Skeletal muscle tissue (tissue), 5 donors: ENCODE data around the gene CIAO2A. TPM values are rescaled to one million over a fixed set of nuclear protein-coding genes. Genes with fewer than 3 reads are reported as not detected.

ENCODE experiments used
- H3K27ac ChIP-seq: one replicate; pipeline ENCODE4 v1.7.0; 2013; ENCODE audit warnings: mild to moderate bottlenecking, low read depth, low read length, inconsistent platforms
- H3K27me3 ChIP-seq, 3 donors: one replicate each; pipeline ENCODE4 v1.7.0; 2013; ENCODE audit warnings: low read length in 3 of 3; ENCODE audit not compliant: control insufficient read depth in 3 of 3, insufficient read depth in 3 of 3
- H3K36me3 ChIP-seq, 3 donors: one replicate each; pipeline ENCODE4 v1.7.0; 2013; ENCODE audit warnings: low read length in 3 of 3; ENCODE audit not compliant: control insufficient read depth in 3 of 3, insufficient read depth in 3 of 3
- H3K4me1 ChIP-seq, 3 donors: one replicate each; pipeline ENCODE4 v1.7.0; 2013; ENCODE audit warnings: low read length in 3 of 3, mild to moderate bottlenecking in 3 of 3; ENCODE audit not compliant: control insufficient read depth in 3 of 3, insufficient read depth in 3 of 3
- H3K4me3 ChIP-seq, 3 donors: one replicate each; pipeline ENCODE4 v1.7.0; 2013; ENCODE audit warnings: low read length in 3 of 3
- H3K9ac ChIP-seq, 3 donors: one replicate each; pipeline ENCODE4 v1.7.0; 2013; ENCODE audit warnings: low read length in 3 of 3, mild to moderate bottlenecking in 3 of 3, moderate library complexity in 2 of 3, low read depth in 1 of 3
- H3K9me3 ChIP-seq, 3 donors: one replicate each; pipeline ENCODE4 v1.7.0; 2013; ENCODE audit warnings: low read length in 3 of 3; ENCODE audit not compliant: control insufficient read depth in 3 of 3
- small RNA-seq: library from RNA; depleted of rRNA; stranded (forward); fragments of <200 nt; gene quantifications from one replicate; pipeline ENCODE3, GENCODE V24; 2014
- total RNA-seq: library from RNA; depleted of rRNA; stranded (reverse); fragments of >200 nt; gene quantifications from one replicate; pipeline ENCODE4 v1.2.3, GENCODE V29; 2014
- donor health status: Osteomylitis.

Gene CIAO2A
- total RNA-seq, 1 donor from 2014 or later = 54.8 TPM

GRCh38 chr15:64030123-64030522 lies 63.5 kb downstream of the CIAO2A start:
- Histone ChIP-seq H3K9me3 (no peaks in the 10 kb centered on the region), H3K27ac (no peak overlapping the region), H3K36me3 (peaks cover 0 to 8% (median 5%) of the 10 kb centered on the region in 3 donors), H3K4me1 (peaks cover 7 to 28% (median 27%) of the 10 kb centered on the region in 3 donors), H3K9ac (no peak overlapping the region), H3K4me3 (no peak overlapping the region), H3K27me3 (no peaks in the 10 kb centered on the region)

GRCh38 chr15:64029633-64030032 lies 64.0 kb downstream of the CIAO2A start:
- Histone ChIP-seq H3K4me3 (no peak overlapping the region), H3K9me3 (no peaks in the 10 kb centered on the region), H3K4me1 (peaks cover 12 to 33% (median 31%) of the 10 kb centered on the region in 3 donors), H3K36me3 (peaks cover 0 to 8% (median 5%) of the 10 kb centered on the region in 3 donors), H3K9ac (no peak overlapping the region), H3K27me3 (no peaks in the 10 kb centered on the region), H3K27ac (no peak overlapping the region)

- Histone ChIP-seq H3K4me3 (no peak overlapping the region), H3K27ac (no peak overlapping the region)
Observed at GRCh38 chr15:64029110-64029509, 64.5 kb downstream of the CIAO2A start.

GRCh38 chr15:64026591-64026990 lies 67.0 kb downstream of the CIAO2A start:
- H3K27ac ChIP-seq = no peak overlapping the region
- peaks cover 40 to 61% (median 54%) of the 10 kb centered on the region in 3 donors for H3K4me1 ChIP-seq
- H3K27me3 ChIP-seq = no peaks in the 10 kb centered on the region
- H3K4me3 ChIP-seq = no peak overlapping the region
- no peak overlapping the region for H3K9ac ChIP-seq
- peaks cover 0 to 4% (median 0%) of the 10 kb centered on the region in 3 donors for H3K36me3 ChIP-seq
- no peaks in the 10 kb centered on the region for H3K9me3 ChIP-seq

More at GRCh38 chr15:64029110-64029509, 64.5 kb downstream of the CIAO2A start:
- no peaks in the 10 kb centered on the region for H3K9me3 ChIP-seq
- H3K9ac ChIP-seq = no peak overlapping the region
- no peaks in the 10 kb centered on the region for H3K27me3 ChIP-seq
- H3K4me1 ChIP-seq = peaks cover 17 to 38% (median 37%) of the 10 kb centered on the region in 3 donors
- peaks cover 0 to 7% (median 2%) of the 10 kb centered on the region in 3 donors for H3K36me3 ChIP-seq

GRCh38 chr15:64024172-64025050 lies 69.2 kb downstream of the CIAO2A start:
- no peak overlapping the region for H3K9ac ChIP-seq
- H3K27me3 ChIP-seq = no peaks in the 10 kb centered on the region
- H3K4me1 ChIP-seq = peaks cover 53 to 76% (median 72%) of the 10 kb centered on the region in 3 donors
- H3K36me3 ChIP-seq = peaks cover 3 to 7% (median 6%) of the 10 kb centered on the region in 3 donors
- H3K9me3 ChIP-seq = peaks cover 0 to 3% (median 0%) of the 10 kb centered on the region in 3 donors
- H3K4me3 ChIP-seq = no peak overlapping the region
- no peak overlapping the region for H3K27ac ChIP-seq

GRCh38 chr15:64023220-64023619 lies 70.4 kb downstream of the CIAO2A start:
- Histone ChIP-seq H3K27ac (peak overlapping the region; percentile 52), H3K9me3 (peaks cover 0 to 3% (median 0%) of the 10 kb centered on the region in 3 donors), H3K4me1 (peaks cover 65 to 84% (median 83%) of the 10 kb centered on the region in 3 donors), H3K27me3 (no peaks in the 10 kb centered on the region), H3K9ac (no peak overlapping the region), H3K4me3 (no peak overlapping the region), H3K36me3 (peaks cover 3 to 7% (median 6%) of the 10 kb centered on the region in 3 donors)

GRCh38 chr15:64022571-64022970 lies 71.1 kb downstream of the CIAO2A start:
- Histone ChIP-seq H3K9me3 (peaks cover 0 to 3% (median 0%) of the 10 kb centered on the region in 3 donors), H3K4me3 (no peak overlapping the region), H3K27ac (peak overlapping the region; percentile 89), H3K27me3 (no peaks in the 10 kb centered on the region), H3K4me1 (peaks cover 71 to 91% (median 89%) of the 10 kb centered on the region in 3 donors), H3K36me3 (peaks cover 3 to 7% (median 6%) of the 10 kb centered on the region in 3 donors), H3K9ac (no peak overlapping the region)

Small RNA genes within 50 kb of the gene (small RNA-seq; reads per million reads assigned to genes)
- not detected for gene RF00019

Other genes starting within 250 kb of the CIAO2A start
- 2.6 TPM for gene DAPK2, start 47.4 kb downstream of the CIAO2A start, total RNA-seq
- 26.6 TPM for gene SNX1, start 2.1 kb upstream of the CIAO2A start, total RNA-seq
- gene SNX22, start 57.9 kb upstream of the CIAO2A start, total RNA-seq = 1.0 TPM
- 199 TPM for gene PPIB, start 69.2 kb upstream of the CIAO2A start, total RNA-seq